ENCODE measurements around the gene BTN2A1.

- TF ChIP-seq CTCF (IDR thresholded peaks at IDR 0.05) (no peak), EZH2phosphoT487 (IDR thresholded peaks at IDR 0.05; ENCODE audit: borderline replicate concordance, low read depth) (no peak), MAX (IDR thresholded peaks at IDR 0.05; ENCODE audit: low read depth) (no peak), CHD2 (IDR thresholded peaks at IDR 0.05; ENCODE audit: low read length, partially characterized antibody) (no peak), POLR2AphosphoS5 (IDR thresholded peaks at IDR 0.05; ENCODE audit: low read depth, low read length) (no peak), TAF1 (IDR thresholded peaks at IDR 0.05; ENCODE audit: borderline replicate concordance, low read depth, low read length) (no peak), SIN3A (IDR thresholded peaks at IDR 0.05; ENCODE audit: borderline replicate concordance, low read depth, low read length) (no peak), GABPA (IDR thresholded peaks at IDR 0.05; ENCODE audit: low read depth) (no peak), TCF12 (IDR thresholded peaks at IDR 0.05) (no peak), MEF2A (IDR thresholded peaks at IDR 0.05; ENCODE audit: borderline replicate concordance, low read depth) (no peak), RAD21 (IDR thresholded peaks at IDR 0.05; ENCODE audit: low read length) (no peak)
- TF ChIP-seq, protein P1, sequence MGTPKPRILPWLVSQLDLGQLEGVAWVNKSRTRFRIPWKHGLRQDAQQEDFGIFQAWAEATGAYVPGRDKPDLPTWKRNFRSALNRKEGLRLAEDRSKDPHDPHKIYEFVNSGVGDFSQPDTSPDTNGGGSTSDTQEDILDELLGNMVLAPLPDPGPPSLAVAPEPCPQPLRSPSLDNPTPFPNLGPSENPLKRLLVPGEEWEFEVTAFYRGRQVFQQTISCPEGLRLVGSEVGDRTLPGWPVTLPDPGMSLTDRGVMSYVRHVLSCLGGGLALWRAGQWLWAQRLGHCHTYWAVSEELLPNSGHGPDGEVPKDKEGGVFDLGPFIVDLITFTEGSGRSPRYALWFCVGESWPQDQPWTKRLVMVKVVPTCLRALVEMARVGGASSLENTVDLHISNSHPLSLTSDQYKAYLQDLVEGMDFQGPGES (IDR thresholded peaks at IDR 0.05; ENCODE audit: low read depth, low read length): no peak
- TF ChIP-seq, protein P2, sequence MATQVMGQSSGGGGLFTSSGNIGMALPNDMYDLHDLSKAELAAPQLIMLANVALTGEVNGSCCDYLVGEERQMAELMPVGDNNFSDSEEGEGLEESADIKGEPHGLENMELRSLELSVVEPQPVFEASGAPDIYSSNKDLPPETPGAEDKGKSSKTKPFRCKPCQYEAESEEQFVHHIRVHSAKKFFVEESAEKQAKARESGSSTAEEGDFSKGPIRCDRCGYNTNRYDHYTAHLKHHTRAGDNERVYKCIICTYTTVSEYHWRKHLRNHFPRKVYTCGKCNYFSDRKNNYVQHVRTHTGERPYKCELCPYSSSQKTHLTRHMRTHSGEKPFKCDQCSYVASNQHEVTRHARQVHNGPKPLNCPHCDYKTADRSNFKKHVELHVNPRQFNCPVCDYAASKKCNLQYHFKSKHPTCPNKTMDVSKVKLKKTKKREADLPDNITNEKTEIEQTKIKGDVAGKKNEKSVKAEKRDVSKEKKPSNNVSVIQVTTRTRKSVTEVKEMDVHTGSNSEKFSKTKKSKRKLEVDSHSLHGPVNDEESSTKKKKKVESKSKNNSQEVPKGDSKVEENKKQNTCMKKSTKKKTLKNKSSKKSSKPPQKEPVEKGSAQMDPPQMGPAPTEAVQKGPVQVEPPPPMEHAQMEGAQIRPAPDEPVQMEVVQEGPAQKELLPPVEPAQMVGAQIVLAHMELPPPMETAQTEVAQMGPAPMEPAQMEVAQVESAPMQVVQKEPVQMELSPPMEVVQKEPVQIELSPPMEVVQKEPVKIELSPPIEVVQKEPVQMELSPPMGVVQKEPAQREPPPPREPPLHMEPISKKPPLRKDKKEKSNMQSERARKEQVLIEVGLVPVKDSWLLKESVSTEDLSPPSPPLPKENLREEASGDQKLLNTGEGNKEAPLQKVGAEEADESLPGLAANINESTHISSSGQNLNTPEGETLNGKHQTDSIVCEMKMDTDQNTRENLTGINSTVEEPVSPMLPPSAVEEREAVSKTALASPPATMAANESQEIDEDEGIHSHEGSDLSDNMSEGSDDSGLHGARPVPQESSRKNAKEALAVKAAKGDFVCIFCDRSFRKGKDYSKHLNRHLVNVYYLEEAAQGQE (IDR thresholded peaks at IDR 0.05; ENCODE audit: low read depth, low read length): no peak
These were observed 27.5 kb downstream of the BTN2A1 start for GRCh38 chr6:26485112-26485780.
